Left lung (tissue), 10 donors: ENCODE data around the gene PKHD1. TPM values are rescaled to one million over a fixed set of nuclear protein-coding genes. Genes with fewer than 3 reads are reported as not detected.

Experiments
- ATAC-seq: fragments of 200-7000 bp; cut with Tn5 transposase; one replicate; pipeline ENCODE4 v1.9.1; 2020; ENCODE audit warnings: moderate library complexity
- DNase-seq, 4 donors: peaks; one replicate each; pipeline ENCODE4 v3.0.0-alpha.2; 2013 to 2020
- H3K27ac ChIP-seq, 2 donors: fragments of 200-600 bp; sonication (generic) in 1 of 2; one replicate each; pipeline versions ENCODE4 v1.5.0 to v1.8.0; 2020 to 2021
- H3K27me3 ChIP-seq, 2 donors: fragments of 200-600 bp; sonication (generic) in 1 of 2; one replicate each; pipeline versions ENCODE4 v1.5.0 to v1.8.0; 2020 to 2021
- H3K36me3 ChIP-seq, 2 donors: fragments of 200-600 bp; sonication (generic) in 1 of 2; one replicate each; pipeline versions ENCODE4 v1.5.0 to v1.8.0; 2020 to 2021
- H3K4me1 ChIP-seq, 2 donors: fragments of 200-600 bp; one replicate each; pipeline ENCODE4 v1.8.0; 2021
- H3K4me3 ChIP-seq, 2 donors: fragments of 200-600 bp; sonication (generic) in 1 of 2; one replicate each; pipeline versions ENCODE4 v1.5.0 to v1.8.0; 2020 to 2021; ENCODE audit warnings: mild to moderate bottlenecking in 1 of 2
- H3K9me3 ChIP-seq, 2 donors: fragments of 200-600 bp; sonication (generic) in 1 of 2; one replicate each; pipeline versions ENCODE4 v1.5.0 to v1.8.0; 2020 to 2021
- intact Hi-C, 2 donors: fragments of 100-400 bp; cut with DNase I; formaldehyde crosslinking; loops; one replicate each; pipeline versions ENCODE4 v1.11.2 to v1.14.2; 2022
- polyA plus RNA-seq, 6 donors: library from polyadenylated mRNA; unstranded; fragments of 120-200 nt; gene quantifications; one replicate each; pipeline ENCODE4 v1.2.1, GENCODE V29; 2013; ENCODE audit not compliant: insufficient read length in 6 of 6
- total RNA-seq, 2 donors: library from RNA; stranded (reverse); fragmentation: NEBNext Ultra II Directional; extraction: Animal tissue kit (Norgen Biotek cat#: 25700); gene quantifications; one replicate each; pipeline ENCODE4 v1.2.1, GENCODE V29; 2021
- TF ChIP-seq, protein P1 (sequence below), 2 donors: fragments of 200-600 bp; sonication (generic) in 1 of 2; IDR thresholded peaks; one replicate each; pipeline versions ENCODE4 v1.5.0 to v1.8.0; 2021; ENCODE audit warnings: antibody characterized with exemption in 2 of 2
- donor health status: DM: no; HTN: yes; CAD: no.
- donor health status: DM: no; HTN: no; CAD: no.

PKHD1 gene
- total and polyA plus RNA-seq, 8 donors: 0.29 to 7.9 (median 6.2) TPM

DNA sequence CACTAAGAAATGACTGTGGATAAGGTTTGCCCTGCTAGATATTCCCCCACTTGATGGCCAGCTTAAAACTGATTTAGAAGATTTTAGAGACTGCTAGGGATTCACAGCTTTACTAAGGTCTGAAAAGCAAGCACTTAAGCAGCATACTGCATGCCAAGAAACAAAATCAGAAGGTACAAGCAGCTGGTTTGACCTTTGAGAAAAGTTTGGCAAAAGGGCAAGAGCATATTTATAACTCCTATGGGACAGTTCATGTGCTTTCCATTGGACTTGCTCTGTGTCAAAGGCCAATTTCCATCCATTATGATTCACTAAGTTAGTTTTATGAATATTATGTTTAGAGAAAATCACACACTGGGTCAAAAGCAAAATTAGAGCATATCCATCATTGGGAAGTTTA is 402.8 kb downstream of the PKHD1 start:
- H3K27me3 ChIP-seq: no peaks in the 10 kb centered on the region
- no peak overlapping the region for H3K27ac ChIP-seq
- peak; percentile 28 for ATAC-seq
- no peaks in the 10 kb centered on the region for H3K36me3 ChIP-seq
- H3K4me3 ChIP-seq: no peak overlapping the region
- H3K4me1 ChIP-seq: no peaks in the 10 kb centered on the region
- intact Hi-C loops: no loop called here
- DNase-seq: no peak
- TF ChIP-seq, protein P1, sequence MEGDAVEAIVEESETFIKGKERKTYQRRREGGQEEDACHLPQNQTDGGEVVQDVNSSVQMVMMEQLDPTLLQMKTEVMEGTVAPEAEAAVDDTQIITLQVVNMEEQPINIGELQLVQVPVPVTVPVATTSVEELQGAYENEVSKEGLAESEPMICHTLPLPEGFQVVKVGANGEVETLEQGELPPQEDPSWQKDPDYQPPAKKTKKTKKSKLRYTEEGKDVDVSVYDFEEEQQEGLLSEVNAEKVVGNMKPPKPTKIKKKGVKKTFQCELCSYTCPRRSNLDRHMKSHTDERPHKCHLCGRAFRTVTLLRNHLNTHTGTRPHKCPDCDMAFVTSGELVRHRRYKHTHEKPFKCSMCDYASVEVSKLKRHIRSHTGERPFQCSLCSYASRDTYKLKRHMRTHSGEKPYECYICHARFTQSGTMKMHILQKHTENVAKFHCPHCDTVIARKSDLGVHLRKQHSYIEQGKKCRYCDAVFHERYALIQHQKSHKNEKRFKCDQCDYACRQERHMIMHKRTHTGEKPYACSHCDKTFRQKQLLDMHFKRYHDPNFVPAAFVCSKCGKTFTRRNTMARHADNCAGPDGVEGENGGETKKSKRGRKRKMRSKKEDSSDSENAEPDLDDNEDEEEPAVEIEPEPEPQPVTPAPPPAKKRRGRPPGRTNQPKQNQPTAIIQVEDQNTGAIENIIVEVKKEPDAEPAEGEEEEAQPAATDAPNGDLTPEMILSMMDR (IDR thresholded peaks at IDR 0.05): no peak
- no peaks in the 10 kb centered on the region for H3K9me3 ChIP-seq

DNA sequence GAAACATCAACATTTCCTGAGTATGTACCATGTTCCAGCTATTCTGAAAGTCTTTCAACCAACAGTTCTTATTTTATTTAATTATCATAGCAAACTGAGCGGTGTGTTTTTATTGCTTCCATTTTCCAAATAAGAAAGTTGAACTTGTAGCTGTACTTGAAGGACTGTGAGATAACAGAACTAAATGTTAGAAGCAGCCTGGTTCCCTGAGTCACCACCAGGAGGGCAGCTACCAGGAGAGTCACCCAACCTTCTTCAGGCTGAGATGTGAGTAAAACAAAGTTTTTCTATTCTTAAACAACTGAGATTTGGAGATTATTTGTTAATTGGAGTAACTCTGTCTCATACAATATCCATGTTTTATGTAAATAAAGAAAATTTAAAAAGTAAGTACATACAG is 403.4 kb downstream of the PKHD1 start:
- intact Hi-C loops: no loop called here
- TF ChIP-seq, protein P1 (IDR thresholded peaks at IDR 0.05): no peak
- Histone ChIP-seq H3K27ac (no peak overlapping the region), H3K4me1 (no peaks in the 10 kb centered on the region), H3K27me3 (no peaks in the 10 kb centered on the region), H3K9me3 (no peaks in the 10 kb centered on the region), H3K36me3 (no peaks in the 10 kb centered on the region), H3K4me3 (no peak overlapping the region)
- no peak for DNase-seq
- no peak for ATAC-seq

DNA sequence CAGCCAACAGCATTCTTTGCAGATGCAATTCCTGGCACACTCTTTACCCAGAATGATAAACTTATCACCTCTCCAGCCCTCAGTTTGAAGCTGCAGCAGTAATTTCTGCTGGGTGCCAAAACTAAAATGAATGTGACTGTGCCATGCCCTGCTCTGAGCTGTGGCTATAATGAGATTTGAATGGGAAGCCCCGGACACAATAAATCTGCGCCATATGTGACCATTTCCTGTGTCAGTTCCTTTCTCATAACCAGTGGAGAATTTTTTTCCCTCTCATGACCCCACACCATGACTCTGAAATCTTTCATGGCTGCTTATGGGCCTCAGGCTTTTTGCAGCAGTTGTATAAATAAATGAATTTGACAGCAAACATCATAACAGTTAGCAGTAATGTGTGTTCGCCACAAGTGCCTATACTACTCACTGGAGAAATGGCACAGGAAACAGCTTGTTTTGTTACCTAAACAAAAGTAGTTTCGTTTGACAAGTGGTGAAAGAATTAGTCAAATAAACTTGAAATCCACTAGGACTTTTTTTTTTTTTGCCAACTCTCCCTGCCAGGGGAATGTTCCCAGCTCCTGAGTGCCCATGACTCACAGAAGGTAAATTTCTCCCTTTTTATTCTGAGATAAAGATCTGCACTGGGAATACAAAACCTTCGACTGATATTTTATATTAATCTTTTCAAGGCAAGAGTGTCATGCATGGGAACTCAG is 408.4 kb downstream of the PKHD1 start:
- intact Hi-C loops: no loop called here
- Histone ChIP-seq H3K9me3 (no peaks in the 10 kb centered on the region), H3K27ac (peak overlapping the region; percentile 51 to 72), H3K36me3 (no peaks in the 10 kb centered on the region), H3K4me3 (no peak overlapping the region), H3K4me1 (peaks cover 0 to 5% of the 10 kb centered on the region in 2 donors), H3K27me3 (no peaks in the 10 kb centered on the region)
- TF ChIP-seq, protein P1 (IDR thresholded peaks at IDR 0.05): no peak
- peak; percentile 88 for ATAC-seq
- peak in 1 of 4 donors; percentile 33 for DNase-seq

DNA sequence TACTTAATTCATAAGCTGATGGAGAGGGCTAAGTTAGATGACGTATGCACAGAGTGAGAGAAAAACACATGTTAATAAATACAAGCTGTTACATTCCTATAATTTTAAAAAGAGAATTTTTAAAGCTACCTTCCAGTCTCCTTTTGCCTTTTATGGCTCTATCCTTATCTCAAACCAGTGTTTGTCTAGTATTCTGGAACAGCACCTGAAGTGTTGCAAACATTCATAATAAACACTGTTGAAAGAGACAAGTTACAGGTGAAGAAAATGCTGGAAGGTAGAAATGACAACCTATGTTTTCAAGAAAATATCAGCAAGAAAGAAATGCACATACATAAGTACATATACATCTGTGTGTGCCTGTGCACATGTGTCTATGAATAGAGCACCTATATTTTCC is 409.1 kb downstream of the PKHD1 start:
- intact Hi-C loops: no loop called here
- Histone ChIP-seq H3K4me3 (no peak overlapping the region), H3K4me1 (peaks cover 0 to 5% of the 10 kb centered on the region in 2 donors), H3K36me3 (no peaks in the 10 kb centered on the region), H3K27me3 (no peaks in the 10 kb centered on the region), H3K9me3 (no peaks in the 10 kb centered on the region), H3K27ac (peak overlapping the region in 1 of 2 donors; percentile 72)
- ATAC-seq (peak; percentile 67), DNase-seq (no peak)
- TF ChIP-seq, protein P1 (IDR thresholded peaks at IDR 0.05): no peak

DNA sequence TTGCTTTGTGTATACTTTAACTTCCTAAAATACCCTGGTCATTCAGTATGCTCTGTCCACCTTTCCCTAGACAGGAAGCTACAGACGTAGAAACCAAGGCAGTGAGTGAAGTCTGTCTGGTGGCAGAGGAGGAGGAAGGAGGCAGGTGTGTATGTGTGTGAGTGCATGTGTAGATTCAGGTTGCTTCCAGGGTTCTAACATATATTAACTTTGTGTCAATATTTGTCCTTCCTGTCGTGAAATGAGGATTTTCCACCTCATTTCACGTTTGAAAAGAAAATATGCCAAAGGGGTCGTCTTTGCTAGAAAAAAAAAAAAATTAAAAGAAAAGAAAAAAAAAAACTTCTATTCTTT is 411.5 kb downstream of the PKHD1 start:
- peak in 1 of 4 donors; percentile 12 for DNase-seq
- peaks cover 0 to 2% of the 10 kb centered on the region in 2 donors for H3K9me3 ChIP-seq
- no peak for ATAC-seq
- H3K27ac ChIP-seq: no peak overlapping the region
- no peaks in the 10 kb centered on the region for H3K27me3 ChIP-seq
- no peak overlapping the region for H3K4me3 ChIP-seq
- intact Hi-C loops: no loop called here
- H3K36me3 ChIP-seq: no peaks in the 10 kb centered on the region
- TF ChIP-seq, protein P1 (IDR thresholded peaks at IDR 0.05): no peak
- H3K4me1 ChIP-seq: peaks cover 0 to 5% of the 10 kb centered on the region in 2 donors
